GM18499 (cell line): ENCODE results near the gene PTPRA.

ENCODE experiments used
- ATAC-seq: cut with Tn5 transposase; IDR thresholded peaks from one replicate; pipeline ENCODE4 v1.9.1; 2021; ENCODE audit warnings: moderate number of reproducible peaks; ENCODE audit not compliant: insufficient read depth, unreplicated experiment

PTPRA gene

DNA sequence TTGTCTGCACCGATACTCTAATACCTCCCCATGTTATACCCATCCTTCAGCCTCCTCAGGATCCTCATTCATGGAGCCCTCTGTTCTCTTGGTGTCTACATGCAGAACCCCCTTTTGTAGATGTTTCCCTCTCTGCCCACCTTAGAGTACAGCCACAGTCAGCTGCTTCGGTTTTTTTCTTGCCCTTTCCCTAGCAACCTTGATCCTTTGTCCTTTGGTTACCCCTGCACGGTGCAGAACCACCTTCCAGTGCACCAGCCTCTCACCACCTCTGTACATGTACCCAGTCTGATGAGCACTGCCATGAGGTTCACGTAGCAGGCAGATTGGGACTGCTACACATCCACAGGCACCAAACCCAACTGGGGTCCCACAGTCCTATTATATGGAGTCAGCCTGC lies 25.5 kb upstream of the PTPRA start:
- ATAC-seq, result no peak

DNA sequence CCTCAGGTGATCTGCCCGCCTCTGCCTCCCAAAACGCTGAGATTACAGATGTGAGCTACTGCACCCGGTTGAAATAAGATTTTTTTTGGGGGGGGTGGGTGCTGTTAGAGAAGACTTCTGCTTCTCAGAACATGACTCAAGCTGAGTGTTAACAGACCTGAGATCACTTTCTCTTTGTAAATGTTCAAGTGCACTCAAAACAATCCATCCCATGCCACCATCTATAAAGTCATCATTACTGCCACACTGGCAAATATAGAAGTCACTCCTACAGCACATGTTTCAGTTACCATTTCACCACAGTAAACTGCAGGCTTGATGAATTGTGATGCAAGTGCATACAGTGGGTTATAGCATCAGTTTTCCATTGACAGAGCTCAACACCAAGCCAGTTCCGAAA lies 23.8 kb upstream of the PTPRA start:
- ATAC-seq, result no peak

DNA sequence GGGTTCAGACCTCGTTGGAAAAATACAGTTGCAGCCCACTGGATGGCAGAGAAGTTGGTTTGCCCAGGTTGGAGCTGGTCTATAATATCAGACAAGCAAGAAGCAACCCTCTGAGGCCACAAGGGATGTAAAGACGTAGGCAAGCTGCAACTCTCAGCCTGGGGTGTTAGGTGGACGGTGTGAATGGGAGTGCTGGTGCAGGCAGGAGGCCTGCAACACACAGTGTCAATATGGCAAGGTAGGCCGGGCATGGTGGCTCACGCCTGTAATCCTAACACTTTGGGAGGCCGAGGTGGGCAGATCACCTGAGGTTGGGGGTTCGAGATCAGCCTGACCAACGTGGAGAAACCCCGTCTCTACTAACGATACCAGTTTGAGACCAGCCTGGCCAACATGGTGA lies 22.2 kb upstream of the PTPRA start:
- no peak for ATAC-seq

DNA sequence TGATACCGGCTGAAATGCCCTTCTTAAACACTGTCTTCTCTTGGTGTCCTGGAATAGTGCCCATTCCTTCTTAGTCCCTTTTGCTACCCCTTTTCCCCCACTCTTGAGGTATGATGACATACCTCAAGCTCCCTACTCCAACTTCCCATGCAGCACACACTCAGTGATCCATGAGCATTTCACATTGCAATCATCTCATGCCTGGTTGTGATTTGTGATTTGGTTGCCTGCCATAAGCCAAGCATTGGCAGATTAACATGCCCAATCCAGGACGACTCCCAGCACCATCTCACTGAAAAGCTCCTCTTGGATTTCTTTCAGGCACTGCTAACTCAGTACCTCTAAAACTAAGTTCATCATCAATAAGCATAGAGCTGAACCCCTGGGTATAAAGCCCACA lies 14.7 kb upstream of the PTPRA start:
- no peak for ATAC-seq

DNA sequence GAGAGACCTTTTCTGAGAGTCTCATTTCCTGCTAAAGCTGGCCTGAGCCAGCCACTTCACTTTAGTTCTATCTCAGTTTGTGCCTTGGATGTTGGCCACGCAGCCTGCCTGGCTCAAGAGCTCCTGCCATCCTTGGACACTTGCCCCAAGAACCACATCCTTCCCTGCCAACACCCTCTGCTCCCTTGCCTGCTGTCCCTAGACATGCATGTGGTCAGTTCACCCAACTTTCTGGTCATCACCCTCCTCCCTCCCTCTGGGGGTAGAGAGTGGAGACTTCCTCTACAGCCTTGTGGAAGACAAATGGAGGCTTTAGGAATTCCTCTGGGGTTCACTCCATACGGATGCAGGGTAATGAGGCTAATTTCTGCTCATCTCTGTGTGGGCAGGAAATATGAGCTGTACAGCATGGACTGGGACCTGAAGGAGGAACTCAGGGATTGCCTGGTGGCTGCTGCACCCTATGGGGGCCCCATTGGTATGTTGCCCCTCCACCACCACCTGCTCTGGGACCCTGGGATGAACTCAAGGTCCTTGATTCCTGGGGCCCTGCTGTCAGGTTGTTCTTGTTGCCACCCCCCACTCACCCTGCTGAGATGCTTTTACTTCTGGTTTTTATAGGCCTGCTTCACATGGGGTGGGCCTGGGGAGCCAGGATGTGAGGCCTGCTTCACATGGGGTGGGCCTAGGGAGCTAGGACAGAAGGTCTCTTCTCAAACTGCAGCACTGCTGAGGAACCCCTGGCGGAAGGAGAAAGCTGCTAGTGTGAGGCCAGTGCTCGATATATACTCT lies 13.8 kb upstream of the PTPRA start:
- ATAC-seq, result no peak

DNA sequence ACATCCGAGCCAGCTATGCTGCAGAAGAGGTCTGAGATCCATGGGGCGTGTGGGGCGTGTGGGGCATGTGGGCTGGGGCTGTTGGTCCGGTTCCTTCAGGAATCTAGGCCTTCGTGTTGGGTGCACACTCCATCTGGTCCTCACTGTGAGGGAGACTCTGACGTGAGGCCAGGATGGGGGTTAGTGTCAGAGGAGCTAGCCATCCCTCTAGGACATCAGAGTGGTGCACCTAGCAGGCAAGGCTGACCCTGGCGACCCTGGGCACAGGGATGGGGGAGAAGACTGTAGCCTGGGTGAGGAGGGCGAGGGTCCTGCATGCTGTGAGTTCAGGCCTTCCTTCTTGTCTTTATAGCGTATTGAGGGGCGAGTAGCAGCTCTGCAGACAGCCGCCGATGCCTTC lies 8.7 kb upstream of the PTPRA start:
- no peak for ATAC-seq

DNA sequence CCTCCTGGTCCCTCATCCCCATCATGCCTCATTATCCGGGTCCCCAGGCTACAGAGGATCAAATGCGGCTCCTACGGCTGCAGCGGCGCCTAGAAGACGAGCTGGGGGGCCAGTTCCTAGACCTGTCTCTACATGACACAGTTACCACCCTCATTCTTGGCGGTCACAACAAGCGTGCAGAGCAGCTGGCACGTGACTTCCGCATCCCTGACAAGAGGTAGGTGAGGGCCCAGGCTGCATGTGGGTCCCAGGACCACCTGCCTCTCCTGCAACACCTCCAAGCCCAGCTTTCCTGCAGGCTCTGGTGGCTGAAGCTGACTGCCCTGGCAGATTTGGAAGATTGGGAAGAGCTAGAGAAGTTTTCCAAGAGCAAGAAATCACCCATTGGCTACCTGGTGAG lies 8.2 kb upstream of the PTPRA start:
- ATAC-seq, result no peak

DNA sequence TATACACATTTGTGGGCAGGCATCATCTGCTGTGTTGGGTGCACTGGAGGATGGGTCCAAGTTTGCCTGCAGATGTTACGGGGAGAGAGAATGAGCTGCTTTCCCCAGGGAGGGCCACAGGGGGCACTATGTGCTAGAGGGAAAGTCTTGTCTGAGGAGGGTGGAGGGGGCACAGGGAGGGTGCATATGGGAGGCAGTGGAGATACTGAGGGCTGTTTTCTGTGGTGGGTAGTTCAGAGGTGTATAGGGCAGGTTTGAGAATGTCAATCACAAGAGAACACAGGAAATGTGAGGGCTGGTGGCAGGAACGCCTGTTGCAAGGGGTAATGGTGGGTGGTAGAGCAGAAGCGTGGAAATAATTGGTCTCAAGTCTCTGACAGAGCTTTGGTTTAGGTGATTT lies 7.7 kb upstream of the PTPRA start:
- no peak for ATAC-seq

DNA sequence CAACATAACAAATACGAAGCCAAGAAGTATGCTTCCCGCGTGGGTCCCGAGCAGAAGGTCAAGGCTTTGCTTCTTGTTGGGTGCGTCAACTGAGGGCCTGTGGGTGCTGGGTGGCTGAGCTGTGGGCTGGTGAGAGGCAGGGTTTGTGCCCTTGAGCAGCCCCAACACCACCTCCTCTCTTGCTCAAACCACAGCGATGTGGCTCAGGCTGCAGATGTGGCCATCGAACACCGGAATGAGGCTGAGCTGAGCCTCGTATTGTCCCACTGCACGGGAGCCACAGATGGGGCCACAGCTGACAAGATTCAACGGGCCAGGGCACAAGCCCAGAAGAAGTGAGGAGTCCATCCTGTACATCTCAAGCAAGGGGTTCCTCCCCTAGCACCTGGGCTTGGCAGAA lies 7.0 kb upstream of the PTPRA start:
- ATAC-seq, result no peak

DNA sequence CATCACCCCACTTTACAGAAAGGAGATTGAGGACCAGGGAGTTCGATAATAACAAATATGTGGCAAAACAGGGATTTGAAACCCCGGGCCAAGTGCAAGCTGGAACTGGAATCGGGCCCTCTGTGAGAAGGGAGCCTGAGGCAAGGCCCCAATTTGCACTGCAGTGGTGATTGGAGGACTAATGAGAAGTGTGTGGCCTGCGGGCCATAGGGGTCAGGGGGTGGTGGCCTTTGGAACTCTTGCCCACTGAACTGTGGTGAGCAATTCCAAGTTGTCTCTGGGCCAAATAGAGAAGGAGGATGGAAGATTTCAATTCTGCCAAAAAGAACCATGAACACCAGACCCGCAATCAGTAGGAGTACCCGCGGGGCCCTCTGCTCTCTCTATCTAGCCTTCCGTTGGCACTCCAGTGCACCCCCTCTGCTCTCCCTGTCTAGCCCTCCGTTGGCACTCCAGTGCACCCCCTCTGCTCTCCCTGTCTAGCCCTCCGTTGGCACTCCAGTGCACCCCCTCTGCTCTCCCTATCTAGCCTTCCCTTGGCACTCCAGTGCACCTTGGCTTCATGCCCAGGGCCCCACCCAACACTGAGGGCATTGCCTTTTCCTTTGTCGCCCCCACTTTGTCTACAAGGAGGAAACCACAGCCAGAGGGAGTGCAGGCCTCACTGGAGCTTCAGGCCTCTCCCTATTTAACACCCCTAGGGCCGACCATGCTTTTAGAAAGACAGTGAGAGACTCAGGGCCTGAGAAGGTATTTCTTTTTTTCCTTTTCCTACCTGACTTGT lies 6.0 kb upstream of the PTPRA start:
- ATAC-seq, result no peak

DNA sequence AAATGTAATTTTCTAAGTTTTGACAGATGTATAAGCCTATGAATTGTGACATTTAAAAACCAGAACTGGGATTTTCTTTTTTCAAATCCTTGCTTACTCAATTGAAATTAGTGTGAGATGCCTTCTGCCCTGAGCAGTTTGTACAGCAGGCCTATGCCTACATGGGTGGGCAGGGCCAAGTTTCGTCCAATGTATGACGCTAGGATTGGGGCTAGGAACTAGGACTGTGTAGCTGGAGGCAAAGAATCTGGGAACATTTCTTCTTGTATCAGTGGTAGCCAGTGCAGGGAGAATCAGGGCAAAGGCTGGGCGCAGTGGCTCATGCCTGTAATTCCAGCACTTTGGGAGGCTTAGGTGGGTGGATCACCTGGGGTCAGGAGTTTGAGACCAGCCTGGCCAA lies 3.9 kb upstream of the PTPRA start:
- no peak for ATAC-seq

DNA sequence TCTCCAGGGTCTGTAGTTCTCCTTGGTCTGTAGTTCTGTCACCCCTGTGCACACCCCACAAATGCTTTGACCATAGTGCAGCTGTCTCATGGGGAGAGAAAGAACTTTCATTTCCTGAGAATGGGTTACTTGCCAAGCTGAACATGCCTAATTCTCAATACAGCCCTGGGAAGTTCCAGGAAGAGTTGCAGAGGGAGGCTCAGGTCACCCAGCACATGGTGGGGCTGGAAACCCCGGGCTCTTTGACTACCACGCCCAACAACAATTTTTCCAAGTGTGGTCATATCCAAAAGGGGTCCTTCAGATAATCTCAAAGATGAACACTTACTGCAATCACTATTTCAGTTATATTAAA lies 2.2 kb upstream of the PTPRA start:
- no peak for ATAC-seq

DNA sequence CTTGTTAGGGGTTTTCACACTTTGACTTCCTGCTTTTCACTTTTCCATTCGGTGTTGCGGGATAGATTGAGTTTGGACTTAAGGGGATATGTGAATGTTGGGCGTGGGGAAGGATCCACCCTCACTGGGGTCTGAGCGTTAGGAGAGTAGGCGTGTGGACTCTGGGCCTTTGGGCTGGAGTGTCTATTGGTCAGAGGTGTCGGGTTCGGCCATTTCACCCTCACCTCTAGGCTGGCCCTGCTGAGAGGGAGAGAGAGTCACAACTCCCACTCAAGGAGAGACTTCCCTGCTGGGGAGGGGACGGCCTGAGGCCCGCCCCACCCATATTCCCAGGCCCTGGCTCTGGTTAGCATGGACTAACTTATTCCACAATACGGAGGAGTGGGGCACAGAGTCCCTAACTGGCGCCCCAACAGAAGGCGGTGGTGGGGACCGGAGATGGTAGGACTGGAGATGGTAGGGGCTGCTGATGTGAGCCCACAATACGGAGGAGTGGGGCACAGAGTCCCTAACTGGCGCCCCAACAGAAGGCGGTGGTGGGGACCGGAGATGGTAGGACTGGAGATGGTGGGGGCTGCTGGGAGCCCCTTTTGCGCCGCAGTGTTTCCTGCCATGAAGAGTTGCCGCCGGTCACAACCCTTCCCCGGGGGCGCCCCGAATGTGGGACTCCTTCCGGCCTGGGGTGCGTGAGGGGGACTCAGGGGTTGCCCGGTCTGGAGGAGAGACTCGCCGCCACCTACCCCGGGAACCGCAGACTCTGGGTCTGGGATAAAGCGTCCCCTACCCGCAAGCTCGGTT lies 1.4 kb upstream of the PTPRA start:
- ATAC-seq, result no peak

DNA sequence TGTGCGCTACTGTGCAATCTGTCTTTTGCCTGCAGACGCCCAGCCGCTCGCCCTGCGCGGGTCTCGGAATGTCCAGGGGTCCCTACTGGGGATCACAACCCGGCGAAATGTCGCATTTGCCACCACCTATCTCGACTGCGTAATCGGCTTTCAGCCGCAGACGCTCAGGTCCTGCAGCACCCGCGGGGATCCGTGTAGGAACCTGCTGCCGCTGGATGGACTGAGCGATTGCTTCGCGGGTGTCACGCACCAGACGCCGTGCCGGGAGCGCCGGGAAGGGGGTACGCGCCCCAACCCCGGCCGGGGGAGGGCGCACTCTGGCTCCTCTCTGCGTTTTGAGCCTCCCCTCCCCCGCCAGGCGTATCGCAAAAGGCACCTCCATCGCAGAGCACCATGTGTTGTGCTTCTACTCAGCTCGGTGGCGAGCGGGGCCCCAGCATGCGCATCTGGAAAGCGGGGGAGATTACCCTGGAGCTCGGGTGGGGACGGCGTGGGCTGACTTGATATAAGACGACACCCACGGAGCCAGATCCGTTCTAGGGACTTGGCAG lies 747 bp upstream of the PTPRA start:
- ATAC-seq, result peak; percentile 5

DNA sequence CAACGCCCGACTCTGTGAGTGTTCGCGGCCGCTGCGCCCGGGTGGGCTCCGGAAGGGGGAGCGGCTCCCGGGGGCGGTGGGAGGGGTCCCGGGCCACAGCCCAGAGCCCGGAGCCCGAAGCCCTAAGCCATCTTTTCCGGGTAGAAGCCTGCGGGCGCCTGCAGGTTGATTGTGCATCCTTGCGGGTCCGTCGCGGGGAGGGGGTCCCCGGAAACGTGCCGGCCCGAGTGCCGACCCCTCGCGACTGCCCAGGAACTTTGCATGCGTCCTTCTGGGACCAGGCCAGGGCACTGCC lies 413 bp downstream of the PTPRA start:
- ATAC-seq, result peak; percentile 14

DNA sequence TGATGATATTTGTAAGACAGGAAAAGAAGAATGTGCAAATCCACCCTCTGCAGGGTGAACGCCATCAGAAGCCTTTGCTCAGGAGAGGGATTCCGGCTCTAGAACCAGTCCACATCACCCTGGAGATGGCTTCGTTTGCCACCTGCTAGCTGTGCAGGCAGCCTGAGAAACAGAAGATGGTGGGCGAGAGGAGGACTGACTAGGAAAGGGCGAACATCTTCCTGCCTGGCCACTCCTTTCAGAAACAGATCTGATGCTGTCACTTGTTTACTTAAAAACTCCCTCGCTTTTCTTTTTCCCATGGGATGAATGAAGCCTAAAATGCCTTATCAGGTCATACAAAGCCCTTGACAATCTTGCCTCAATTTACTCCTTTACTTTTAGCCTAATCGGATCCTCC lies 1.2 kb downstream of the PTPRA start:
- no peak for ATAC-seq

DNA sequence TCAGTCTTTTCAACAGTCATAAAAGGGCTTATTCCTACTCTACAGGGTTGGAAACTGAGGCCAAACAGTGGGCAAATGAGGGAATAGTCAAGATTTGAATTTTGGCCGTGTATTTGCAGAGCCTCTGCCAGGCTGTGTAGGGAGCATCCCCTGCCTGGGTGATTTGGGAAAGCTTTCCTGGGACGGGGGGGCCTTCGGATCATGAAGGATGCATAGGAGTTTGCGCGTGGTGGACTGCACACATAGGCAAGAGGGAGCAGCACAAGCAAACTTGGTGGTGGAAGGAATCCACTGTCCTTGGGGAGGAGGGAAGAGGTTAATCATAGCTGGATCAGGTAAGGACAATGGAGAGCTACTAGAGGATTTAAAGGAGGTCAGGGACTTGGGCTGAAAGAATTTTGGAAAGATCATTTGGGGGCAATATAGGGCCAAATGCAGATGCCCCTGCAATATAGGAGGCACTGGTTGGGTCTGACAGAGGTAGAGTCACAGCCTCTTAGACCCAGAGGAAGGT lies 2.5 kb downstream of the PTPRA start:
- ATAC-seq, result no peak

DNA sequence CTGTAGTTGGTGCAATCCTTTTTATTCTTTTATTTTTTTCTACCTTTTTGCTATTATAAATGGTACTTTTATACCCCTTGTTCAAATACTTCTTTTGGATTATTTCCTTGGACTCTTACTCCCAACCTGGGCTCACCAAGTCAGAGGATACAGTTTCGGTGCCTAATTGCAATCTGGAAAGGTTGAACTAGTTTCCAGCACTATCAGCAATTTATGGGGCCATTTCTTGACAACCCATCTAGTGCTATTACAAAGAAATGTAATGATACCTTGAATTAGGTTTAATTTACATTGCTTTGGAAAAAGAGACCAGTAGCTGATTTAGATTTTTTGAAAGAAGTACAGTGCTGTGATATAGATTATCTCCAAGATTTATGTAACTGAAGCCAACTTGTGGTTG lies 5.2 kb downstream of the PTPRA start:
- ATAC-seq, result no peak

DNA sequence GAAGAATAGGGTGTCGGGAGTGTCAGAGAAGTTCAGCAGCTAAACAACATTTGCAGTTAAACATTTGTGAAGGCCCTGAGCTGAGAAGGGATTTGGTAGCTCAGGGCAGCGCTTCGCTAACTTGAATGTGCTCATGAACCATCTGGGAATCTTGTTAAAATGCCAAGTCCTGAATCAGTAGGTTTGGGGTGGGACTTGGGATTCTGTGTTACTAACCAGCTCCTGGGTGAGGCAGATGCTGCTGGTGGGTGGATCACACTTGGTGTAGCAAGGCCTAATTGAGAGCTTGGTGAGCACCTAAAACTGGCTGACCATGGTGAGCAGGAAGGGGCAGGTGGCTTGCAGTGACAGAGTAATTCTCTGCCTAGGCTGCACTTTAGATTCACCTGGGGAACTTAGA lies 5.9 kb downstream of the PTPRA start:
- no peak for ATAC-seq

DNA sequence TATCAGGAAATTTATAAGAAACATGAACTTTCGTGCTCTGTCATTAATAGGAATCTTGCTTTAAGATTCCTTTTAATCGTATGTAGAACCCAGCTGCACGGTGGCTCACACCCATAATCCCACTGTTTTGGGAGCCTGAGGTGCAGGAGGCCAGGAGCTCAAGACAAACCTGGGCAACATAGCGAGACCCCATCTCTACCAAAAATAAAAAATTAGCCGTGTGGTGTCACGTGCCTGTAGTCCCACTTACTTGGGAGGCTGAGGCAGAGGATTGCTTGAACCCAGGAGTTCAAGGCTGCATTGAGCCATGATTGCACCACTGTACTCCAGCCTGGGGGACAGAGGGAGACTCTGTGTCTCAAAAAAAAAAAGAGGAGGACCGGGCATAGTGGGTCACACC lies 7.4 kb downstream of the PTPRA start:
- no peak for ATAC-seq
